Naive thymus-derived CD8-positive, alpha-beta T cell (primary cell): ENCODE results near the gene SSX3. TPM values are rescaled to one million over a fixed set of nuclear protein-coding genes. Genes with fewer than 3 reads are reported as not detected.
A peak's percentile ranks its signal among the peaks of the same experiment; 100 is the strongest.
"Not testable (repeated sequence)": the region's sequence is repeated elsewhere in the genome, so short reads cannot be mapped to it uniquely, and the experiment has no call there.

Experiments
- ATAC-seq, 2 donors: fragments of 150-1000 bp; cut with Tn5 transposase in 1 of 2; sonication (Bioruptor Pico), chemical (Tn5 transposase) in 1 of 2; 1 replicate in 1 of 2; 2 replicates in 1 of 2; pipeline ENCODE4 v1.10.0; 2021; ENCODE audit warnings: mild to moderate bottlenecking in 2 of 2, moderate library complexity in 2 of 2
- POLR2A ChIA-PET: fragments of 350-600 bp; sonication (Branson Sonifier 250); formaldehyde crosslinking; loops from one replicate; lab custom pipeline; 2021; ENCODE audit warnings: antibody characterized with exemption; lab: Charles Lee
- DNase-seq, 10 donors: peaks; one replicate each; pipeline versions ENCODE4 v3.0.0 to v3.0.0-alpha.2; 2020 to 2022
- H3K27ac Mint-ChIP-seq, 10 donors: one replicate each; pipeline ENCODE4 v1.8.0; 2020 to 2022; ENCODE audit warnings: mild to moderate bottlenecking in 10 of 10, mixed read lengths in 10 of 10, moderate library complexity in 4 of 10, inconsistent platforms in 1 of 10
- H3K27me3 Mint-ChIP-seq, 5 donors: one replicate each; pipeline ENCODE4 v1.8.0; 2021 to 2022; ENCODE audit warnings: mixed read lengths in 5 of 5
- H3K36me3 Mint-ChIP-seq, 3 donors: one replicate each; pipeline ENCODE4 v1.8.0; 2020 to 2022; ENCODE audit warnings: mixed read lengths in 3 of 3, mild to moderate bottlenecking in 2 of 3, inconsistent platforms in 1 of 3
- H3K4me1 Mint-ChIP-seq, 4 donors: one replicate each; pipeline ENCODE4 v1.8.0; 2021 to 2022; ENCODE audit warnings: mixed read lengths in 4 of 4
- H3K4me3 Mint-ChIP-seq, 10 donors: one replicate each; pipeline ENCODE4 v1.8.0; 2020 to 2022; ENCODE audit warnings: mild to moderate bottlenecking in 10 of 10, mixed read lengths in 10 of 10, moderate library complexity in 6 of 10, inconsistent platforms in 1 of 10
- H3K9me3 Mint-ChIP-seq, 9 donors: one replicate each; pipeline ENCODE4 v1.8.0; 2020 to 2022; ENCODE audit warnings: mixed read lengths in 9 of 9, mild to moderate bottlenecking in 3 of 9, inconsistent platforms in 1 of 9, moderate library complexity in 1 of 9
- polyA plus RNA-seq, 3 donors: library from polyadenylated mRNA; unstranded; fragments of 300-500 nt; fragmentation: Illumina TruSeq; gene quantifications; one replicate each; pipeline ENCODE4 v1.2.3, GENCODE V29; 2021
- total RNA-seq, 8 experiments: library from RNA in 2 of 8; stranded (reverse) in 2 of 8; gene quantifications; one replicate each; pipeline ENCODE4 v1.2.3 and lab custom pipeline; 2021 to 2026

SSX3 gene
- total RNA-seq (not detected), polyA plus RNA-seq (not detected), total RNA-seq (lab: John Stamatoyannopoulos, UW) (0 to 0.09 (median 0) reads per million in 6 experiments)

- ATAC-seq, H3K4me3 Mint-ChIP-seq, H3K27me3 Mint-ChIP-seq, H3K4me1 Mint-ChIP-seq, POLR2A ChIA-PET, H3K36me3 Mint-ChIP-seq, DNase-seq, H3K9me3 Mint-ChIP-seq: not testable (repeated sequence)
- H3K27ac Mint-ChIP-seq, result peak within 1 kb of the TSS in 1 of 10 donors; percentile 62
These were observed at the start of gene SSX3 for GRCh38 chrX:48356315-48357094. Gene SSX3 (minus strand): TSS chrX:48356703. CDS start chrX:48355249, 1,454 bp downstream.

DNA sequence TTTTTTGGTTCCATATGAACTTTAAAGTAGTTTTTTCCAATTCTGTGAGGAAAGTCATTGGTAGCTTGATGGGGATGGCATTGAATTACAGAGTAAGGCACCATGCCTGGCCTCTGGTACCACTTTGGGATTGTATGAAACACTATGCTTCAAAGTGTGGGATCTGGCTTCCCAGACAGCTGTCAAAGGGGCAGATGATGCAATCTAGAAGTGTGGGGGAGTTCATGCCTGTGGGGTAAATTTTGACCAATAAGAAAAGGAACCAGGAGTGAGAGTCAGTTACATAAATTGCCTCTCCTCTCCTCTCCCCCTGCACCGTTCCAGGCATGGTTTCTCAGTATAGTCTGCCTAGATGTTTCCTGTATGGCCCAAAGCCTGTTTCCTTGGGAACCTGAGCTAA lies 41.3 kb upstream of the SSX3 start:
- H3K9me3 Mint-ChIP-seq, POLR2A ChIA-PET, H3K27ac Mint-ChIP-seq, H3K4me3 Mint-ChIP-seq, ATAC-seq, H3K4me1 Mint-ChIP-seq, DNase-seq, H3K27me3 Mint-ChIP-seq, H3K36me3 Mint-ChIP-seq: not testable (repeated sequence)

- H3K9me3 Mint-ChIP-seq, H3K27ac Mint-ChIP-seq, H3K27me3 Mint-ChIP-seq, H3K4me1 Mint-ChIP-seq, DNase-seq, POLR2A ChIA-PET, ATAC-seq, H3K36me3 Mint-ChIP-seq, H3K4me3 Mint-ChIP-seq: not testable (repeated sequence)
These were observed 40.4 kb upstream of the SSX3 start for GRCh38 chrX:48396931-48397330.

GRCh38 chrX:48383239-48383638 lies 26.7 kb upstream of the SSX3 start, which contains the start of gene SSX4:
Gene SSX4 (plus strand): TSS chrX:48383539. CDS start chrX:48384054, 515 bp downstream.
- DNase-seq, H3K9me3 Mint-ChIP-seq, H3K27me3 Mint-ChIP-seq, POLR2A ChIA-PET, ATAC-seq, H3K4me3 Mint-ChIP-seq, H3K36me3 Mint-ChIP-seq, H3K4me1 Mint-ChIP-seq, H3K27ac Mint-ChIP-seq: not testable (repeated sequence)

GRCh38 chrX:48370408-48370807 lies 13.9 kb upstream of the SSX3 start:
- H3K4me1 Mint-ChIP-seq, POLR2A ChIA-PET, H3K27ac Mint-ChIP-seq, ATAC-seq, H3K4me3 Mint-ChIP-seq, H3K9me3 Mint-ChIP-seq, DNase-seq, H3K36me3 Mint-ChIP-seq, H3K27me3 Mint-ChIP-seq: not testable (repeated sequence)

DNA sequence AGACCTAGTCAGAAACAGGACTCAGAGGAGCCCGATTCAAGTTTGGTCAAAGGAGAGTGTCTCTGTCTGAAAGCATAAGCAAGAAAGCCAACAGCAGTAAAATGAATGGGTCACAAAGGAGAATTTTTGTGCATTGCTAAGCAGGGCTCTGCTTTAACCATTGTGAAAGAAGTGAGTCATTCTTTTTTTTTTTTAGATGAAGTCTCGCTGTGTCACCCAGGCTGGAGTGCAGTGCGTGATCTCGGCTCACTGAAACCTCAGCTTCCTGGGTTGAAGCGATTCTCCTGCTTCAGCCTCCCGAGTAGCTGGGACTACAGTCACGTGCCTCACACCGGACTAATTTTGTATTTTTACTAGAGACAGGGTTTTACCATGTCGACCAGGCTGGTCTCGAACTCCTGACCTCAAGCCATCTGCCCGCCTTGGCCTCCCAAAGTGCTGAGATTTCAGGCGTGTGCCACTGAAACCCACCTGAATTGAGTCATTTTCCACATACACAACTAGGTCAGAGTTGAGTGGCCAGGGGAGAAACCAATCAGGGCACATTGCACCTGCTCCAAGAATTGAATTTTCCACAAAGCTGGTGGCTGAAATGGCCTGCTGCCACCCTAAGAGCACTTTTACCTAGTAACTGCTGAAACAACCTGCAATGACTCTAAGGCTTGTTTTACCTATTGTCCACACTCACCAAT lies 11.4 kb upstream of the SSX3 start:
- H3K36me3 Mint-ChIP-seq, H3K27me3 Mint-ChIP-seq, POLR2A ChIA-PET, H3K27ac Mint-ChIP-seq, H3K4me1 Mint-ChIP-seq, H3K4me3 Mint-ChIP-seq, ATAC-seq, H3K9me3 Mint-ChIP-seq, DNase-seq: not testable (repeated sequence)

GRCh38 chrX:48359281-48359680 lies 2.8 kb upstream of the SSX3 start:
- H3K9me3 Mint-ChIP-seq, H3K4me1 Mint-ChIP-seq: not testable (repeated sequence)

DNA sequence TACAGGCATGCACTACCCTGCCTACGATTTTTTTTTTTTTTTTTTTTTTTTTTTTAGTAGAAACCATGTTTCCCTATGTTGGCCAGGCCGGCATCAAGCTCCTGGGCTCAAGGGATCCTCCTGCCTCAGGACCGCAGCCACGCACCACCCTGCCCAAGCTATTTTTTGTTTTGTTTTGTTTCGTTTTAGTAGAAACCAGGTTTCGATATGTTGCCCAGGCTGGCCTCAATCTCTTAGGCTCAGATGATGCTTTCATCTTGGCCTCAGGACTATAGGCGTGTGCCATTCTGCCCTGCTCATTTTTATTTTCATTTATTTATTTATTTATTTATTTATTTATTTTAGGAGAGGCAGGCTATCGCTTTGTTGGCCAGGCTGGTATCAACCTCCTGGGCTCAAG lies 1.2 kb upstream of the SSX3 start:
- Mint-ChIP-seq H3K9me3 (no peaks in the 10 kb centered on the region), H3K27me3 (no peaks in the 10 kb centered on the region), H3K4me1 (no peaks in the 10 kb centered on the region), H3K27ac (no peak overlapping the region), H3K4me3 (no peak overlapping the region), H3K36me3 (no peaks in the 10 kb centered on the region)
- POLR2A ChIA-PET, result no interaction called here
- ATAC-seq, result no peak
- DNase-seq, result no peak

More at GRCh38 chrX:48359281-48359680, 2.8 kb upstream of the SSX3 start:
- DNase-seq, H3K27me3 Mint-ChIP-seq, H3K27ac Mint-ChIP-seq, H3K36me3 Mint-ChIP-seq, ATAC-seq, H3K4me3 Mint-ChIP-seq, POLR2A ChIA-PET: not testable (repeated sequence)

- H3K36me3 Mint-ChIP-seq, DNase-seq, POLR2A ChIA-PET: not testable (repeated sequence)
These were observed 10.4 kb downstream of the SSX3 start for GRCh38 chrX:48346059-48346458.

DNA sequence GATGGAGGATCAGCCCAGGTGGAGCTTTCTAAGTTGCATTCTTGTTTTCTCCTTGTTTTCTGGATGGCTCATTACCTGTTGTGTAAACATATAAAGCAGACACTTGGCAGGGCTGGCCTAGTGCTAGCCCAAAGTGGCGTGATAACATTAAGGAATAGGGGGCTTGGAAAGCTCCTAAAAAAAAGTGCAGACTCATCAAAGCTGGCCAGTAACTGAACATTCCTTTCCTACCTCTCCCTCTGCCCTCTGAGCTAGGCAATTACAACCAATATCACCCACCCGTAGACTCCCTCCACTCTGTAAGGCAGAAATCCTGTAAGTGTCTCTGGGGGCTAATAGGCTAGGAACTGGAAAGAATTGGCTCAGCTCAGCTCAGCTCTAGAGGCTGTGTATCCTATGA lies 42.5 kb downstream of the SSX3 start:
- H3K27ac Mint-ChIP-seq, result peak overlapping the region in 1 of 10 donors; percentile 58
- POLR2A ChIA-PET, result not testable (repeated sequence)

More at GRCh38 chrX:48346059-48346458, 10.4 kb downstream of the SSX3 start:
- not testable (repeated sequence) for H3K4me1 Mint-ChIP-seq, H3K9me3 Mint-ChIP-seq, ATAC-seq, H3K4me3 Mint-ChIP-seq, H3K27me3 Mint-ChIP-seq, H3K27ac Mint-ChIP-seq

GRCh38 chrX:48306175-48306574 lies 50.3 kb downstream of the SSX3 start:
- H3K4me1 Mint-ChIP-seq, result no peaks in the 10 kb centered on the region
- DNase-seq, result no peak
- H3K36me3 Mint-ChIP-seq, result no peaks in the 10 kb centered on the region
- no peak overlapping the region for H3K4me3 Mint-ChIP-seq
- H3K27ac Mint-ChIP-seq, result no peak overlapping the region
- no peak for ATAC-seq
- no peaks in the 10 kb centered on the region for H3K9me3 Mint-ChIP-seq
- POLR2A ChIA-PET, result no interaction called here
- H3K27me3 Mint-ChIP-seq, result peaks cover 0 to 4% (median 0%) of the 10 kb centered on the region in 5 donors

More for the DNA sequence above, 42.5 kb downstream of the SSX3 start:
- not testable (repeated sequence) for H3K36me3 Mint-ChIP-seq, H3K4me1 Mint-ChIP-seq, H3K27me3 Mint-ChIP-seq, DNase-seq, H3K9me3 Mint-ChIP-seq, ATAC-seq, H3K4me3 Mint-ChIP-seq
